ENCODE measurements around the gene GSN.
"Not testable (repeated sequence)": the region's sequence is repeated elsewhere in the genome, so short reads cannot be mapped to it uniquely, and the experiment has no call there.

GSN gene

GRCh38 chr9:121288673-121289025 is 20.7 kb downstream of the GSN start:
- DNase-seq, result no peak

GRCh38 chr9:121289026-121289771 is 21.2 kb downstream of the GSN start:
- no peak for DNase-seq

- no peak for DNase-seq
Measured at GRCh38 chr9:121289772-121290370, 21.9 kb downstream of the GSN start.

- not testable (repeated sequence) for DNase-seq
Measured at GRCh38 chr9:121291536-121291935, 23.6 kb downstream of the GSN start.

GRCh38 chr9:121292051-121292450 is 24.1 kb downstream of the GSN start:
- no peak for DNase-seq

GRCh38 chr9:121292801-121293241 is 24.9 kb downstream of the GSN start:
- no peak for DNase-seq

GRCh38 chr9:121294151-121294743 is 26.3 kb downstream of the GSN start:
- no peak for DNase-seq

GRCh38 chr9:121294866-121295661 is 27.1 kb downstream of the GSN start:
- DNase-seq, result no peak

GRCh38 chr9:121295662-121296191 is 27.8 kb downstream of the GSN start:
- DNase-seq, result no peak

- no peak for DNase-seq
Measured at GRCh38 chr9:121296213-121297127, 28.5 kb downstream of the GSN start.

- no peak for DNase-seq
Measured at GRCh38 chr9:121297389-121297788, 29.4 kb downstream of the GSN start.

- DNase-seq, result no peak
Measured at GRCh38 chr9:121298016-121298538, 30.1 kb downstream of the GSN start.

- no peak for DNase-seq
Measured at GRCh38 chr9:121298689-121299466, 30.9 kb downstream of the GSN start.

GRCh38 chr9:121299467-121300282 is 31.7 kb downstream of the GSN start:
- DNase-seq, result no peak

GRCh38 chr9:121300283-121301119 is 32.5 kb downstream of the GSN start:
- DNase-seq, result no peak

GRCh38 chr9:121301881-121302286 is 33.9 kb downstream of the GSN start:
- no peak for DNase-seq

- DNase-seq, result no peak
Measured at GRCh38 chr9:121302341-121302740, 34.4 kb downstream of the GSN start.

- DNase-seq, result no peak
Measured at GRCh38 chr9:121302786-121303185, 34.8 kb downstream of the GSN start.

All from CD4-positive, alpha-beta T cell treated with Interferon alpha-2 for 1 hour (primary cell).